Amniotic stem cell (primary cell): ENCODE measurements around the gene ELAVL1.
A peak's percentile ranks its signal among the peaks of the same experiment; 100 is the strongest.
"Not testable (repeated sequence)": the region's sequence is repeated elsewhere in the genome, so short reads cannot be mapped to it uniquely, and the experiment has no call there.

Experiments
- DNase-seq: peaks from one replicate; lab custom pipeline; 2025; lab: John Stamatoyannopoulos, UW

The ELAVL1 gene

GRCh38 chr19:7968796-7969554, 36.5 kb downstream of the ELAVL1 start:
- DNase-seq = no peak

- DNase-seq = no peak
Observed at GRCh38 chr19:7968008-7968795, 37.2 kb downstream of the ELAVL1 start.

- no peak for DNase-seq
Observed at GRCh38 chr19:7965921-7966665, 39.3 kb downstream of the ELAVL1 start.

- DNase-seq = no peak
Observed at GRCh38 chr19:7965259-7965841, 40.1 kb downstream of the ELAVL1 start.

- DNase-seq = no peak
Observed at GRCh38 chr19:7963566-7963965, 41.9 kb downstream of the ELAVL1 start.

GRCh38 chr19:7962644-7963268, 42.7 kb downstream of the ELAVL1 start:
- DNase-seq = no peak

GRCh38 chr19:7961920-7962626, 43.4 kb downstream of the ELAVL1 start:
- no peak for DNase-seq

GRCh38 chr19:7961082-7961481, 44.4 kb downstream of the ELAVL1 start:
- DNase-seq = not testable (repeated sequence)

GRCh38 chr19:7959211-7959610, 46.2 kb downstream of the ELAVL1 start:
- no peak for DNase-seq

- no peak for DNase-seq
Observed at GRCh38 chr19:7955696-7956095, 49.7 kb downstream of the ELAVL1 start.

GRCh38 chr19:7953576-7953975, 51.9 kb downstream of the ELAVL1 start:
- DNase-seq = no peak

- DNase-seq = no peak
Observed at GRCh38 chr19:7953060-7953459, 52.4 kb downstream of the ELAVL1 start.

- no peak for DNase-seq
Observed at GRCh38 chr19:7947939-7948338, 57.5 kb downstream of the ELAVL1 start.

GRCh38 chr19:7944177-7944761, 61.2 kb downstream of the ELAVL1 start:
- DNase-seq = peak; percentile 89

GRCh38 chr19:7943444-7944176, 61.8 kb downstream of the ELAVL1 start, which contains the start of gene TIMM44:
TIMM44 (minus strand) TSS chr19:7943666; CDS start chr19:7943651, 15 bp downstream.
- peak; percentile 100 for DNase-seq

- no peak for DNase-seq
Observed at GRCh38 chr19:7942981-7943443, 62.4 kb downstream of the ELAVL1 start.

- DNase-seq = no peak
Observed at GRCh38 chr19:7941895-7942596, 63.4 kb downstream of the ELAVL1 start.

GRCh38 chr19:7940841-7941240, 64.6 kb downstream of the ELAVL1 start:
- DNase-seq = no peak

GRCh38 chr19:7934766-7935165, 70.7 kb downstream of the ELAVL1 start:
- no peak for DNase-seq
